H9 (cell line): Measurements from ENCODE around the gene CASQ2. TPM values are rescaled to one million over a fixed set of nuclear protein-coding genes. Genes with fewer than 3 reads are reported as not detected.

Experiments used
- DNase-seq: peaks from one replicate; pipeline ENCODE4 v3.0.0-alpha.2; 2017
- H2AFZ ChIP-seq: one replicate; pipeline ENCODE4 v1.6.1; 2013; ENCODE audit warnings: mild to moderate bottlenecking, low read length, control low read depth, moderate library complexity
- H2AK5ac ChIP-seq: 2 replicates; pipeline ENCODE4 v1.6.1; 2013; ENCODE audit warnings: low read length, control low read depth, mixed read lengths; ENCODE audit not compliant: insufficient read length
- H2BK120ac ChIP-seq: one replicate; pipeline ENCODE4 v1.6.1; 2013; ENCODE audit warnings: low read depth, mild to moderate bottlenecking, low read length, control low read depth, inconsistent platforms; ENCODE audit not compliant: poor library complexity, severe bottlenecking
- H2BK12ac ChIP-seq: 2 replicates; pipeline ENCODE4 v1.6.1; 2013; ENCODE audit warnings: low read length, control low read depth, mixed read lengths, low read depth; ENCODE audit not compliant: insufficient read length
- H2BK15ac ChIP-seq: 2 replicates; pipeline ENCODE4 v1.6.1; 2013; ENCODE audit warnings: low read depth, low read length, control low read depth
- H2BK20ac ChIP-seq: one replicate; pipeline ENCODE4 v1.6.1; 2013; ENCODE audit warnings: low read depth, mild to moderate bottlenecking, low read length, control low read depth, inconsistent platforms; ENCODE audit not compliant: poor library complexity, severe bottlenecking
- H2BK5ac ChIP-seq: 2 replicates; pipeline ENCODE4 v1.6.1; 2013; ENCODE audit warnings: low read length, control low read depth, mixed read lengths; ENCODE audit not compliant: insufficient read length
- H3K14ac ChIP-seq: 2 replicates; pipeline ENCODE4 v1.6.1; 2013; ENCODE audit warnings: low read length, control low read depth; ENCODE audit not compliant: insufficient read depth
- H3K18ac ChIP-seq: 2 replicates; pipeline ENCODE4 v1.6.1; 2013; ENCODE audit warnings: low read depth, mild to moderate bottlenecking, mixed read lengths, low read length, control low read depth; ENCODE audit not compliant: insufficient read length
- H3K23ac ChIP-seq: 2 replicates; pipeline ENCODE4 v1.6.1; 2013; ENCODE audit warnings: low read length, control low read depth, mixed read lengths, low read depth; ENCODE audit not compliant: insufficient read length
- H3K23me2 ChIP-seq: 2 replicates; pipeline ENCODE4 v1.6.1; 2013; ENCODE audit warnings: low read depth, mild to moderate bottlenecking, mixed read lengths, low read length, control low read depth; ENCODE audit not compliant: insufficient read length, poor library complexity, severe bottlenecking
- H3K27ac ChIP-seq: 2 replicates; pipeline ENCODE4 v1.5.1; 2013; ENCODE audit warnings: low read length, control low read depth, mixed read lengths, low read depth; ENCODE audit not compliant: insufficient read length
- H3K27me3 ChIP-seq: 2 replicates; pipeline ENCODE4 v1.6.1; 2013; ENCODE audit warnings: low read length, control low read depth, inconsistent platforms; ENCODE audit not compliant: insufficient read depth
- H3K4ac ChIP-seq: 2 replicates; pipeline ENCODE4 v1.6.1; 2013; ENCODE audit warnings: low read depth, mild to moderate bottlenecking, control low read depth, inconsistent platforms, low read length, moderate library complexity
- H3K4me1 ChIP-seq: 2 replicates; pipeline ENCODE4 v1.6.1; 2013; ENCODE audit warnings: low read length, control low read depth, inconsistent platforms; ENCODE audit not compliant: insufficient read depth
- H3K4me2 ChIP-seq: 2 replicates; pipeline ENCODE4 v1.6.1; 2013; ENCODE audit warnings: low read length, control low read depth, mixed read lengths; ENCODE audit not compliant: insufficient read length, insufficient read depth
- H3K56ac ChIP-seq: 2 replicates; pipeline ENCODE4 v1.6.1; 2013; ENCODE audit warnings: low read depth, mild to moderate bottlenecking, mixed read lengths, low read length, control low read depth; ENCODE audit not compliant: insufficient read length
- H3K79me1 ChIP-seq: 2 replicates; pipeline ENCODE4 v1.6.1; 2013; ENCODE audit warnings: low read depth, mild to moderate bottlenecking, moderate library complexity, low read length, control low read depth, inconsistent platforms; ENCODE audit not compliant: insufficient read depth, poor library complexity, severe bottlenecking
- H3K79me2 ChIP-seq: 2 replicates; pipeline ENCODE4 v1.6.1; 2013; ENCODE audit warnings: low read length, control low read depth, inconsistent platforms; ENCODE audit not compliant: insufficient read depth
- H3K9ac ChIP-seq: 2 replicates; pipeline ENCODE4 v1.6.1; 2013; ENCODE audit warnings: low read length, control low read depth, mixed read lengths; ENCODE audit not compliant: insufficient read length; ENCODE audit errors: extremely low read depth
- H3K9me3 ChIP-seq: one replicate; pipeline ENCODE4 v1.6.1; 2013; ENCODE audit warnings: low read depth, low read length, inconsistent platforms; ENCODE audit not compliant: control insufficient read depth
- H3T11ph ChIP-seq: one replicate; pipeline ENCODE4 v1.6.1; 2013; ENCODE audit warnings: mild to moderate bottlenecking, low read length, control low read depth, inconsistent platforms
- H4K20me1 ChIP-seq: one replicate; pipeline ENCODE4 v1.6.1; 2013; ENCODE audit not compliant: control insufficient read depth, insufficient read length, insufficient read depth
- H4K5ac ChIP-seq: 2 replicates; pipeline ENCODE4 v1.6.1; 2013; ENCODE audit warnings: low read depth, mild to moderate bottlenecking, mixed read lengths, low read length, control low read depth; ENCODE audit not compliant: insufficient read length
- H4K8ac ChIP-seq: replicated peaks from 2 replicates; pipeline ENCODE4 v1.6.1; 2013; ENCODE audit warnings: low read length, control low read depth, mixed read lengths, low read depth; ENCODE audit not compliant: insufficient read length
- H4K91ac ChIP-seq: 2 replicates; pipeline ENCODE4 v1.6.1; 2013; ENCODE audit warnings: low read depth, mild to moderate bottlenecking, moderate library complexity, mixed read lengths, low read length, control low read depth; ENCODE audit not compliant: insufficient read length
- H3K27ac Mint-ChIP-seq, 3 experiments: 2 replicates in 2 of 3; 3 replicates in 1 of 3; pipeline ENCODE4 v1.8.0; 2020 to 2021; ENCODE audit warnings: mixed read lengths in 3 of 3, mild to moderate bottlenecking in 1 of 3, moderate library complexity in 1 of 3
- H3K27me3 Mint-ChIP-seq: 2 replicates; pipeline ENCODE4 v1.8.0; 2021; ENCODE audit warnings: low read depth, mild to moderate bottlenecking, moderate library complexity, mixed read lengths
- H3K36me3 Mint-ChIP-seq, 3 experiments: 2 replicates in 2 of 3; 3 replicates in 1 of 3; pipeline ENCODE4 v1.8.0; 2020 to 2021; ENCODE audit warnings: low read depth in 3 of 3, mixed read lengths in 3 of 3; ENCODE audit not compliant: insufficient read depth in 1 of 3
- H3K4me1 Mint-ChIP-seq, 2 experiments: 2 replicates each; pipeline ENCODE4 v1.8.0; 2020; ENCODE audit warnings: mixed read lengths in 2 of 2
- H3K4me3 Mint-ChIP-seq, 2 experiments: 2 replicates in 1 of 2; 3 replicates in 1 of 2; pipeline ENCODE4 v1.8.0; 2020 to 2021; ENCODE audit warnings: mild to moderate bottlenecking in 2 of 2, mixed read lengths in 2 of 2, moderate library complexity in 1 of 2
- H3K9me3 Mint-ChIP-seq, 2 experiments: 2 replicates in 1 of 2; 3 replicates in 1 of 2; pipeline ENCODE4 v1.8.0; 2020; ENCODE audit warnings: mild to moderate bottlenecking in 2 of 2, mixed read lengths in 2 of 2, moderate library complexity in 1 of 2
- WGBS: extraction: QIAGEN DNeasy Blood & Tissue Kit; methylation state at CpG from one replicate; pipeline ENCODE4 v1.1.7; 2013; ENCODE audit warnings: missing lambda C conversion rate, low lambda C conversion rate, mixed read lengths; ENCODE audit not compliant: insufficient read length; ENCODE audit errors: extremely low coverage; 5-methylcytosine and 5-hydroxymethylcytosine counted together
- total RNA-seq: library from RNA; stranded (reverse); gene quantifications from 2 replicates; pipeline ENCODE4 v1.2.1, GENCODE V29; 2021
- TF ChIP-seq, protein P1 (sequence below): fragments of 200-600 bp; sonication (generic); conservative IDR thresholded peaks from 3 replicates; pipeline ENCODE4 v1.8.0; 2021; ENCODE audit warnings: antibody characterized with exemption, mild to moderate bottlenecking

The CASQ2 gene
- total RNA-seq, 1 experiment from 2014 or later = not detected

DNA sequence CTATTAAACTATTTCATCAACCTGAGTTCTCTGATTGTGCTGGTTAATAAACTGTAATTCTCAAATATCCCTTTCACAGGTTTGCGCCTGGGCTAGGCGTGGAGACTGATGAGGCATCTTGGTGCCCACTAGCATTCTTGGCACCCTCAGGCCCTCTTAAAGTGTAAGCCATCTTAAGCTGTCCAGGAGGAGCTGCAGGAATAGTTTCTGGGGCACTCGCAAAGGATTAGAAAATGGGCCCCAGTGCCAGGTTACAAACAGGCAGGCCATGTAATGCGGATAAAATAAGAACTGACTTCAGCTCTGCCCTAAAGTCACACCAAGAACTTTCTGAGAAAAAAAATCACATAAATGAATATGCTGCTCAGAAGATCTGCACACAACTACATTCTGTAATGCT lies 1.1 kb downstream of the CASQ2 start:
- no peak overlapping the region for H3K27ac Mint-ChIP-seq
- H2BK12ac ChIP-seq = no peak overlapping the region
- TF ChIP-seq, protein P1, sequence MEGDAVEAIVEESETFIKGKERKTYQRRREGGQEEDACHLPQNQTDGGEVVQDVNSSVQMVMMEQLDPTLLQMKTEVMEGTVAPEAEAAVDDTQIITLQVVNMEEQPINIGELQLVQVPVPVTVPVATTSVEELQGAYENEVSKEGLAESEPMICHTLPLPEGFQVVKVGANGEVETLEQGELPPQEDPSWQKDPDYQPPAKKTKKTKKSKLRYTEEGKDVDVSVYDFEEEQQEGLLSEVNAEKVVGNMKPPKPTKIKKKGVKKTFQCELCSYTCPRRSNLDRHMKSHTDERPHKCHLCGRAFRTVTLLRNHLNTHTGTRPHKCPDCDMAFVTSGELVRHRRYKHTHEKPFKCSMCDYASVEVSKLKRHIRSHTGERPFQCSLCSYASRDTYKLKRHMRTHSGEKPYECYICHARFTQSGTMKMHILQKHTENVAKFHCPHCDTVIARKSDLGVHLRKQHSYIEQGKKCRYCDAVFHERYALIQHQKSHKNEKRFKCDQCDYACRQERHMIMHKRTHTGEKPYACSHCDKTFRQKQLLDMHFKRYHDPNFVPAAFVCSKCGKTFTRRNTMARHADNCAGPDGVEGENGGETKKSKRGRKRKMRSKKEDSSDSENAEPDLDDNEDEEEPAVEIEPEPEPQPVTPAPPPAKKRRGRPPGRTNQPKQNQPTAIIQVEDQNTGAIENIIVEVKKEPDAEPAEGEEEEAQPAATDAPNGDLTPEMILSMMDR = no peak

More for the DNA sequence above, 1.1 kb downstream of the CASQ2 start:
- no peak overlapping the region for H3K18ac ChIP-seq
- H3T11ph ChIP-seq = no peak overlapping the region
- H4K91ac ChIP-seq = no peak overlapping the region
- H3K27me3 ChIP-seq = no peaks in the 10 kb centered on the region
- peaks cover 10 to 12% of the 10 kb centered on the region in 2 experiments for H3K4me1 Mint-ChIP-seq
- H3K27me3 Mint-ChIP-seq = no peaks in the 10 kb centered on the region; the same call in 1 of the 2 replicates
- H2BK120ac ChIP-seq = no peak overlapping the region
- no peak overlapping the region for H3K14ac ChIP-seq
- WGBS = no CpG with 5 or more reads among the region's 4 CpGs
- no peak overlapping the region for H3K4me2 ChIP-seq
- no peak overlapping the region for H3K4me3 Mint-ChIP-seq
- H2BK20ac ChIP-seq = no peak overlapping the region
- no peak overlapping the region for H3K27ac ChIP-seq
- H3K23me2 ChIP-seq = no peaks in the 10 kb centered on the region
- H3K79me2 ChIP-seq = no peaks in the 10 kb centered on the region
- no peak overlapping the region for H3K56ac ChIP-seq
- H2AK5ac ChIP-seq = no peak overlapping the region
- no peak overlapping the region for H2BK5ac ChIP-seq
- no peaks in the 10 kb centered on the region for H3K79me1 ChIP-seq
- H4K20me1 ChIP-seq = no peaks in the 10 kb centered on the region
- no peaks in the 10 kb centered on the region for H3K36me3 Mint-ChIP-seq
- H2BK15ac ChIP-seq = no peak overlapping the region
- H3K9ac ChIP-seq = no peak overlapping the region
- H3K4ac ChIP-seq = no peak overlapping the region
- no peak overlapping the region for H4K5ac ChIP-seq
- no peaks in the 10 kb centered on the region; a peak in 1 of 5 replicates for H3K9me3 Mint-ChIP-seq
- no peak overlapping the region for H4K8ac ChIP-seq
- H3K23ac ChIP-seq = no peak overlapping the region
- no peaks in the 10 kb centered on the region for H3K9me3 ChIP-seq
- H2AFZ ChIP-seq = no peak overlapping the region
- no peak for DNase-seq
- H3K4me1 ChIP-seq = no peaks in the 10 kb centered on the region
